GM18517 (cell line): ENCODE measurements around the gene PTPMT1.
A peak's percentile ranks its signal among the peaks of the same experiment; 100 is the strongest.

Source experiments
- ATAC-seq: cut with Tn5 transposase; IDR thresholded peaks from one replicate; pipeline ENCODE4 v1.9.1; 2021; ENCODE audit warnings: mild to moderate bottlenecking, moderate library complexity; ENCODE audit not compliant: unreplicated experiment

PTPMT1 gene

GRCh38 chr11:47606731-47607130 lies 41.3 kb downstream of the PTPMT1 start:
- ATAC-seq, result no peak

- ATAC-seq, result no peak
Observed at GRCh38 chr11:47607380-47607779, 42.0 kb downstream of the PTPMT1 start.

- ATAC-seq, result no peak
Observed at GRCh38 chr11:47609675-47610074, 44.3 kb downstream of the PTPMT1 start.

GRCh38 chr11:47611348-47611794 lies 46.0 kb downstream of the PTPMT1 start:
- peak; percentile 88 for ATAC-seq

- ATAC-seq, result no peak
Observed at GRCh38 chr11:47615249-47615648, 49.9 kb downstream of the PTPMT1 start.

GRCh38 chr11:47616726-47617416 lies 51.5 kb downstream of the PTPMT1 start:
- no peak for ATAC-seq

- no peak for ATAC-seq
Observed at GRCh38 chr11:47617417-47617809, 52.0 kb downstream of the PTPMT1 start.

- no peak for ATAC-seq
Observed at GRCh38 chr11:47620836-47621378, 55.5 kb downstream of the PTPMT1 start.
